DND-41 (cell line): ENCODE results near the gene HOXB7.

Experiments used
- EZH2 ChIP-seq: IDR thresholded peaks from 3 replicates; pipeline ENCODE4 v1.6.1; 2012; ENCODE audit warnings: borderline replicate concordance, low read depth, mild to moderate bottlenecking, moderate library complexity, low read length, inconsistent platforms; ENCODE audit not compliant: severe bottlenecking
- TF ChIP-seq, protein P1 (sequence below): IDR thresholded peaks from 2 replicates; pipeline ENCODE4 v1.5.1; 2012; ENCODE audit warnings: borderline replicate concordance, low read length, moderate library complexity, mild to moderate bottlenecking; ENCODE audit not compliant: poor library complexity, severe bottlenecking; ENCODE audit errors: extremely low read depth

DNA sequence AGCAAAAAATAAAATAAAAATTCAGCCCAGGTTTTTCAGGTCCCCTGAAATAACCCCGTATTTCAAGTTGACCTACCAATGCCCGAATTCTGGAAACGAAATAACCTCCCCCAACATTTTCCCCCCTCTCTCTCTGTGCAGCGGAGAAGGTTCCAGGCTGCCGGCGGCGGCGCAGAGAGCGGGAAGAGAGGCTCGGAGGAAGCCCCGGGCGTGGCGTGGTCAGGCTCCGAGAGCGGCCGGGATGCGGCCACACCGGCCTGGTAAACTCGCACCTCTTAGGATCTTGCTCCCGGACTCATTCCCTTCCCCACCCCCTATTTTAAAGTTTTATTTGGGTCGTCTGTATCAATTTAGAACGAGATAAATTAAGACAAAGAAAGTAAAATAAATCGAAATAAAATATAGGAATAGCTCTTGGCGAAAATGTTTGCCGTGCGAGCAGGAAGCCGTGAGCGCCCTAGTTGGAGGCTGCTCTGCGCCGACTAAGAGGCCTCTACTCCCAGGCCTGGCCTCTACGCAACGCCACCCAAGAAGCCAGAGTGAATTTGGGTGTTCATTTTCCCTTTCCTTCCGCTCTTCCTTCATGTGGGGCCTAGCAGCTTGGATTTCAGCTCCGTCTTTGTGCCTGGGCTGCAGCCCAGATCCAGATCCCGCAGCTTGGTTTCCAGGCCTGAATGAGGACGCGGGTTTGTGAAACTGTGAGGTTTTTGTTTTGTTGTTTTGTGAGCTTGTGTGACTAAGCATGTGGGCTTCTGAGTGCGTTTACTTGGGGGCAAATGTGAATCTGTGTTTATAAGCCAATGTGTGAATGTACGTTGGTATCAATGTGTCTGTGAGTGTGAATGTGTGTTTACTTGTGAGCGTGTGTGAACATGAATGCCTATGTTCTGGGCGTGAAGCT is 4.6 kb downstream of the HOXB7 start:
- no peak for TF ChIP-seq EZH2
- TF ChIP-seq, protein P1, sequence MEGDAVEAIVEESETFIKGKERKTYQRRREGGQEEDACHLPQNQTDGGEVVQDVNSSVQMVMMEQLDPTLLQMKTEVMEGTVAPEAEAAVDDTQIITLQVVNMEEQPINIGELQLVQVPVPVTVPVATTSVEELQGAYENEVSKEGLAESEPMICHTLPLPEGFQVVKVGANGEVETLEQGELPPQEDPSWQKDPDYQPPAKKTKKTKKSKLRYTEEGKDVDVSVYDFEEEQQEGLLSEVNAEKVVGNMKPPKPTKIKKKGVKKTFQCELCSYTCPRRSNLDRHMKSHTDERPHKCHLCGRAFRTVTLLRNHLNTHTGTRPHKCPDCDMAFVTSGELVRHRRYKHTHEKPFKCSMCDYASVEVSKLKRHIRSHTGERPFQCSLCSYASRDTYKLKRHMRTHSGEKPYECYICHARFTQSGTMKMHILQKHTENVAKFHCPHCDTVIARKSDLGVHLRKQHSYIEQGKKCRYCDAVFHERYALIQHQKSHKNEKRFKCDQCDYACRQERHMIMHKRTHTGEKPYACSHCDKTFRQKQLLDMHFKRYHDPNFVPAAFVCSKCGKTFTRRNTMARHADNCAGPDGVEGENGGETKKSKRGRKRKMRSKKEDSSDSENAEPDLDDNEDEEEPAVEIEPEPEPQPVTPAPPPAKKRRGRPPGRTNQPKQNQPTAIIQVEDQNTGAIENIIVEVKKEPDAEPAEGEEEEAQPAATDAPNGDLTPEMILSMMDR = no peak
